ENCODE data around the gene NR4A2. TPM values are rescaled to one million over a fixed set of nuclear protein-coding genes. Genes with fewer than 3 reads are reported as not detected.
A peak's percentile ranks its signal among the peaks of the same experiment; 100 is the strongest.

NR4A2 gene
- total RNA-seq, 1 donor from 2014 or later: 0.06 TPM

DNA sequence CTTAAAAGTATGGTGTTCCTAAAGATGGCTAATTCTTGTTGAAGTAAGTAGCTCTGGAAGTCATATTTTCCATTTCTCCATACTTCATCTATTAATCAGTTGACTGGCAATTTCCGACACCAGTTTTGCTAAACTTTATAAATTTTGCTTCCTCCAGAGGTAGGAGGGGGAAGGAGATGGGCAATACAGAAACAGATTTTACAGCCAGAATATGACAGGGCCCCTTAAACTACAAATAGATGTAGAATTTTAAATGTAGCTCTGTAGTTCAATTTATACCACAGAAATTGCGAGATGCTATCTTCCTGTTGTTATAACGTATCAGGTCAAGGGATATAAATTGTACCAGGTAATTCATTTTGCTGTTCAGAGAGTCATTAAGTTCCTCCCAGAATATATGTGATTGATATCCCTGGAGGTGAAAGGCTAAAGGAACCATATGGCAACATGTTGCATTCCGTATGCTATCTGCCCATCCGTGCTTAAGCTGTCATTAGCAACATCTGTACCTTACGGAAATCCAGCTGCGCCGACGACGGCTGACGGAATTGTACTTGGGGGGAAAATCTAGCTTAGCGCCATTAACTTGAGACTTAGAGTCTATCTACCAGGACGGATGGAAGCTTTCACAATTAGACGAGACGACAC, 8.4 kb upstream of the NR4A2 start:
- DNase-seq (ENCODE audit: low read depth): no peak
- TF ChIP-seq, protein P1, sequence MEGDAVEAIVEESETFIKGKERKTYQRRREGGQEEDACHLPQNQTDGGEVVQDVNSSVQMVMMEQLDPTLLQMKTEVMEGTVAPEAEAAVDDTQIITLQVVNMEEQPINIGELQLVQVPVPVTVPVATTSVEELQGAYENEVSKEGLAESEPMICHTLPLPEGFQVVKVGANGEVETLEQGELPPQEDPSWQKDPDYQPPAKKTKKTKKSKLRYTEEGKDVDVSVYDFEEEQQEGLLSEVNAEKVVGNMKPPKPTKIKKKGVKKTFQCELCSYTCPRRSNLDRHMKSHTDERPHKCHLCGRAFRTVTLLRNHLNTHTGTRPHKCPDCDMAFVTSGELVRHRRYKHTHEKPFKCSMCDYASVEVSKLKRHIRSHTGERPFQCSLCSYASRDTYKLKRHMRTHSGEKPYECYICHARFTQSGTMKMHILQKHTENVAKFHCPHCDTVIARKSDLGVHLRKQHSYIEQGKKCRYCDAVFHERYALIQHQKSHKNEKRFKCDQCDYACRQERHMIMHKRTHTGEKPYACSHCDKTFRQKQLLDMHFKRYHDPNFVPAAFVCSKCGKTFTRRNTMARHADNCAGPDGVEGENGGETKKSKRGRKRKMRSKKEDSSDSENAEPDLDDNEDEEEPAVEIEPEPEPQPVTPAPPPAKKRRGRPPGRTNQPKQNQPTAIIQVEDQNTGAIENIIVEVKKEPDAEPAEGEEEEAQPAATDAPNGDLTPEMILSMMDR (conservative IDR thresholded peaks at IDR 0.05; ENCODE audit: low read depth, low read length): no peak
- peak overlapping the region; percentile 82 for H3K4me3 ChIP-seq (ENCODE audit: low read depth, low read length)

DNA sequence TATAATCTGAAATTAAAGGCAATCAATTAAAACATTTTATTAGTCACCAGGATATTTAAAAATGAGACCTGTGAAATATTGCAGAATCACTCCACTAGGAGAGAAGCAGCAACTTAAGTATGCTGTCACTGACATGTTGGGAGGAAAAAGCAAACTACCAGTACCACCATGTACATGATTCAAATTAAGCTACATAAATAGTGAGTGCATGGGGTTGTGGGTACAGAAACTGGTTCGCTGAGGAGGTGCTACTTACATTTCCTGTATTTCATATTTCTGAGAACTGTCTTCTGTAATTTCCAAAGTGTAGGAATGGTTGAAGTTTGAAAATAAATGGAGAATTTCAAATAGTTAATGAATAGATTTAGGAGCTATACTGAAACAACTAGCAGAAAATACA, 7.9 kb upstream of the NR4A2 start:
- TF ChIP-seq, protein P1 (conservative IDR thresholded peaks at IDR 0.05; ENCODE audit: low read depth, low read length): no peak
- no peak for DNase-seq (ENCODE audit: low read depth)
- H3K4me3 ChIP-seq (ENCODE audit: low read depth, low read length): no peak overlapping the region

DNA sequence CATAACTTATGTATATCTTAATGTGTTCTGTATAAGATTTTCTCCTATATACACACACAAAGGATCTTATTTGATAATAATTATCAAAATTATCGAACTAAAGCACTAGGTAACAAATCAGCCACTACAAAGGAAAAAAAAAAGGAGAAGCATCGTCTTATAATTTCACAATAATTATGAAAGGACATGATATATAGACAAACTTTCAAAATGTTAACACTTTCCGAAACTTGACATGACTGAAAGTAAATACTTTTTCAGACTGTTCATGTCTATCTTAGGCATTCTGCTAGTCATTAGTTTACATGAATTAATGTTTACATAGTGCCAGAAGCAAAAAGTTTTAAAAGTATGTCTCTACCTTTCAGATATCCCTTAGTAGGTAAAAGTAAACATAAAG, 7.3 kb upstream of the NR4A2 start:
- TF ChIP-seq, protein P1 (conservative IDR thresholded peaks at IDR 0.05; ENCODE audit: low read depth, low read length): no peak

DNA sequence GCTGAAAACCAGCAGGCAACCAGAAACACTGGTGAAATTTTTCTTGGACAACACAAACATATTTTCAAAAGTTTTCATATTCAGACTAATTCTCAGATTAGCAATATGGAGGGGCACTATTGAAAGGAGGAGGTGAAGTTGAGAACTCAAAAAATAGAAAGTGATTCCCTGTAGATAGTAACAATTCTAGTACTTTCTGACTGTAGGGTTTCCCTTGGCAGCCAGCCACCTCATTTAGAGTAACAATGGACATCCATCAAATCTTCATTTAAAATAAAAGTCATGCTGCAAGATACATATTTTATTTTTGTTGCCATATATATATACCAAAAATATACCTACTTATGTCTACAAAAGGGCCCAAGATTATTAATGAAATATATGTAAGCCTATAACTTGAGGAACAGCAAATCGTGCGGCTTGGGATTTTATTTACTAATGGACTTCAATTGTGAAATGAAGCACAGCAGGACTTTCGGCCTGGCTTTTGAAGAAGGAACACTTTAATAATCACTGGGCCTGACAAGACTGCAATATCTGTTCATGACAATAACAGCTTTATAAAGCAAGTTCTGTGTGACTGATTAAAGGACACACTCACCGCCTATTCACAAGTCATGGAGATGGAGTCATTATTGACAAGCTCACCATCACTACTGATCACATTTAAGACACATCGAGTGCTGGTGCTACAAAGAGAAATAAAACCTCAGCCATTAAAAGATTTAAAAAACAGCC, 6.8 kb upstream of the NR4A2 start:
- no peak overlapping the region for H3K4me3 ChIP-seq (ENCODE audit: low read depth, low read length)
- TF ChIP-seq, protein P1 (conservative IDR thresholded peaks at IDR 0.05; ENCODE audit: low read depth, low read length): no peak
- no peak for DNase-seq (ENCODE audit: low read depth)

More for the DNA sequence above, 7.3 kb upstream of the NR4A2 start:
- DNase-seq (ENCODE audit: low read depth): no peak
- H3K4me3 ChIP-seq (ENCODE audit: low read depth, low read length): no peak overlapping the region

DNA sequence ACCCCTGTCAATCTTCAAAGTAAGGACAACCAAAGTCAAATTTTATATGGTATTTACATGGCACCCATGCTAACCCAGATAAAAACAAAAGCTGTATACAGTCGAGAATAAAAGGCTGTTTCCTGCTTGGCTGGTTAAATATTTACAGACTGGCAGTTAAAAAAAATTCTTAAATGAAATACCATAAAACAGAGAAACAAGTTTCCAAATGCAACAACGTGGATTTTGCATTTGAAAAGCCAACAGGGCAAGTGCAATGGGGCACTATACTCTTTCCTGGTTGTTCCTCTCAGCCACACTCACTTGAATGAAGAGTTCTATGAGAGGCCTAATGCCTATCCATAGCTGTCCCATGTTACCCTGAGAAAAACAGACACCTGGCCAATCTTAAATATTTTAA, 6.1 kb upstream of the NR4A2 start:
- DNase-seq (ENCODE audit: low read depth): no peak
- H3K4me3 ChIP-seq (ENCODE audit: low read depth, low read length): no peak overlapping the region
- TF ChIP-seq, protein P1 (conservative IDR thresholded peaks at IDR 0.05; ENCODE audit: low read depth, low read length): no peak

DNA sequence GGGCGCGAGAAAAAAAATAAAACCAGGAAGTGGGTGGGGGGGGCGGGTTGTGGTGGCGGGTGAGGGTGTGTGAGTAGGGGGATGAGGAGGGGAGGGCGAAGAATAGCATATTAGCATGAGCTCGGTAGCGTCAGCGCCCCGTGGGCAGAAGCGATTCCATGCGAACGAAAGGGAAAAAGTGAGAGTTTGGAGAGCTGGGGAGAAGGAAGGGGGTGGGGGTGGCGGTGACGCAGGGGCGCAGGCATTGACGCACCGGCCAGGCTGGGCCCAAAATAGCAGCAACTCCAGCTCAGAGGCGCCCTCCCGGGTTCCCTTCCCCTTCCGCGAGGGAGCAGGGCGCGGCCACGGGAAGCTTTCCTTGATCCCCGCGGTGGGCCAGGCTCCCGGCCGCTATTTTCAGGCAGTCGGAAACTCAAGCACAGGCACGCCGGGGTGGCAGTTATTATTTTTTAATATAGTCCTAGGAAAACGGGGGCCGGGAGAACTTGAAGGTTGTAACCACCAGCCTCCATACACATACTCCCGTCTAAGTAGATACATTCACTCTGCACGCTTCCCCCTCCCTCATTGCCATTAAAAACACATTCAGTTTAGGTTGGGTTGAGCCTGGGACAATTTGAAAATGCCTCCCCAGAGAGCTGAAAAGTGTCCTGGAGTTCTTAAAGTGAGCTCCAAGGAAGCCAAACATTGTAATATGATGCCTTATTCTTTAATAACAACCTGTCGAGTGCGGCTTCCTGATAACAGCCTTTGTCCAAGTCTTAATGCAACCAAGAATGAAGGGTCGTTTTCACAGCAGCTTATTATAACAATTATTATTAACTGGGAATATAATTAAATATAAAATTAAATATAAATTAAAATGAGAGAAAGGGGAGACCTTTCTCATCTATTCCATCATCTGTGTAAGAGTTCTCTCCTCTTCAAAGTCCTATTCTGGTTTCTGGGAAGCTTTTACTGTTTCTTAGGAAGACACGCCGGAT, 2.3 kb upstream of the NR4A2 start:
- no peak for DNase-seq (ENCODE audit: low read depth)
- TF ChIP-seq, protein P1 (conservative IDR thresholded peaks at IDR 0.05; ENCODE audit: low read depth, low read length): peak; percentile 20
- peak overlapping the region; percentile 81 for H3K4me3 ChIP-seq (ENCODE audit: low read depth, low read length)
